ENCODE data around the gene TBL3. TPM values are rescaled to one million over a fixed set of nuclear protein-coding genes. Genes with fewer than 3 reads are reported as not detected.

Gene TBL3
- polyA plus RNA-seq, 1 donor from 2014 or later, result 21.4 TPM

- no peak overlapping the region for H3K9ac ChIP-seq (ENCODE audit: low read length)
These were observed 20.3 kb downstream of the TBL3 start for GRCh38 chr16:1991948-1992703.

DNA sequence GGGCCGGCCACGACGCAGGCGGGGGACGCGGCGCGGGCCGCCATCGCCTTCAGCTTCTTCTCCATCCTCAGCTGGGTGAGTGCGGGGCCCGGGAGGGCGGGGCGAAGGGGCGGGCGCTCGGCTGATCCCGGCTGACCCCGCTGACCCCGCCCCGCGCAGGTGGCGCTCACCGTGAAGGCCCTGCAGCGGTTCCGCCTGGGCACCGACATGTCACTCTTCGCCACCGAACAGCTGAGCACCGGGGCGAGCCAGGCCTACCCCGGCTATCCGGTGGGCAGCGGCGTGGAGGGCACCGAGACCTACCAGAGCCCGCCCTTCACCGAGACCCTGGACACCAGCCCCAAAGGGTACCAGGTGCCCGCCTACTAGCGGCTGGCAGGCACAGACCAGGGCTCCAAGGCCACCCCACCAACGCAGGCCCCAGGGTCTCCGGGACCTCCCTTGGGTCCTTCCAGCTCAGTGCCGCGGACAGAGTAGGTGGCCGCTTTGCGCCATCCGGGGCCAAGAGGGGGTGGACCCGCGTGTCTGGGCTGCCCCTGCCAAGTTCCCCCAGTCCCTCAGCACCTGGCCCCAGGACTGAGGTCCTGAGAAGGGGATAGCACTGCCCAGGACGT lies 21.0 kb downstream of the TBL3 start:
- no peaks in the 10 kb centered on the region for H3K9me3 ChIP-seq (ENCODE audit: low read length)
- H2AFZ ChIP-seq (ENCODE audit: low read depth, low read length), result no peak overlapping the region
- no peaks in the 10 kb centered on the region for H3K9me2 ChIP-seq (ENCODE audit: insufficient read depth, low read length)
- H3K27me3 ChIP-seq (ENCODE audit: insufficient read depth, low read depth, low read length), result peaks cover 21% of the 10 kb centered on the region
- H3K36me3 ChIP-seq (ENCODE audit: insufficient read depth, low read length), result no peaks in the 10 kb centered on the region
- TF ChIP-seq EZH2 (IDR thresholded peaks at IDR 0.05; ENCODE audit: borderline replicate concordance, insufficient read depth, low read length, poor library complexity, severe bottlenecking) (no peak), RAD21 (conservative IDR thresholded peaks at IDR 0.05) (no peak), TAF1 (IDR thresholded peaks at IDR 0.05; ENCODE audit: low read depth) (no peak), POLR2AphosphoS5 (IDR thresholded peaks at IDR 0.05) (no peak)
- TF ChIP-seq, protein P1, sequence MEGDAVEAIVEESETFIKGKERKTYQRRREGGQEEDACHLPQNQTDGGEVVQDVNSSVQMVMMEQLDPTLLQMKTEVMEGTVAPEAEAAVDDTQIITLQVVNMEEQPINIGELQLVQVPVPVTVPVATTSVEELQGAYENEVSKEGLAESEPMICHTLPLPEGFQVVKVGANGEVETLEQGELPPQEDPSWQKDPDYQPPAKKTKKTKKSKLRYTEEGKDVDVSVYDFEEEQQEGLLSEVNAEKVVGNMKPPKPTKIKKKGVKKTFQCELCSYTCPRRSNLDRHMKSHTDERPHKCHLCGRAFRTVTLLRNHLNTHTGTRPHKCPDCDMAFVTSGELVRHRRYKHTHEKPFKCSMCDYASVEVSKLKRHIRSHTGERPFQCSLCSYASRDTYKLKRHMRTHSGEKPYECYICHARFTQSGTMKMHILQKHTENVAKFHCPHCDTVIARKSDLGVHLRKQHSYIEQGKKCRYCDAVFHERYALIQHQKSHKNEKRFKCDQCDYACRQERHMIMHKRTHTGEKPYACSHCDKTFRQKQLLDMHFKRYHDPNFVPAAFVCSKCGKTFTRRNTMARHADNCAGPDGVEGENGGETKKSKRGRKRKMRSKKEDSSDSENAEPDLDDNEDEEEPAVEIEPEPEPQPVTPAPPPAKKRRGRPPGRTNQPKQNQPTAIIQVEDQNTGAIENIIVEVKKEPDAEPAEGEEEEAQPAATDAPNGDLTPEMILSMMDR (IDR thresholded peaks at IDR 0.05; ENCODE audit: poor library complexity, severe bottlenecking), result no peak
- no peak overlapping the region for H3K9ac ChIP-seq (ENCODE audit: low read length)
- H4K20me1 ChIP-seq (ENCODE audit: insufficient read depth), result no peaks in the 10 kb centered on the region
- no peak overlapping the region for H3K27ac ChIP-seq (ENCODE audit: low read length)
- H3K79me2 ChIP-seq (replicated peaks; ENCODE audit: insufficient read depth, low read length), result no peaks in the 10 kb centered on the region
- H3K4me2 ChIP-seq (ENCODE audit: low read length), result no peak overlapping the region
- H3F3A ChIP-seq (ENCODE audit: insufficient read depth, low read length, poor library complexity, severe bottlenecking), result no peaks in the 10 kb centered on the region
- H3K4me3 ChIP-seq (ENCODE audit: low read length), result peak overlapping the region; percentile 31

More at GRCh38 chr16:1991948-1992703, 20.3 kb downstream of the TBL3 start:
- peaks cover 21% of the 10 kb centered on the region for H3K27me3 ChIP-seq (ENCODE audit: insufficient read depth, low read depth, low read length)
- no peaks in the 10 kb centered on the region for H3F3A ChIP-seq (ENCODE audit: insufficient read depth, low read length, poor library complexity, severe bottlenecking)
- no peaks in the 10 kb centered on the region for H3K9me3 ChIP-seq (ENCODE audit: low read length)
- H3K4me3 ChIP-seq (ENCODE audit: low read length), result peak overlapping the region; percentile 88
- no peak overlapping the region for H3K4me2 ChIP-seq (ENCODE audit: low read length)
- no peaks in the 10 kb centered on the region for H3K9me2 ChIP-seq (ENCODE audit: insufficient read depth, low read length)
- no peaks in the 10 kb centered on the region for H3K36me3 ChIP-seq (ENCODE audit: insufficient read depth, low read length)
- no peaks in the 10 kb centered on the region for H3K79me2 ChIP-seq (replicated peaks; ENCODE audit: insufficient read depth, low read length)
- H2AFZ ChIP-seq (ENCODE audit: low read depth, low read length), result no peak overlapping the region
- no peak overlapping the region for H3K27ac ChIP-seq (ENCODE audit: low read length)
- H4K20me1 ChIP-seq (ENCODE audit: insufficient read depth), result no peaks in the 10 kb centered on the region
- TF ChIP-seq, protein P1 (IDR thresholded peaks at IDR 0.05; ENCODE audit: poor library complexity, severe bottlenecking), result peak; percentile 10
- no peak for TF ChIP-seq SMC3 (conservative IDR thresholded peaks at IDR 0.05; ENCODE audit: poor library complexity)

DNA sequence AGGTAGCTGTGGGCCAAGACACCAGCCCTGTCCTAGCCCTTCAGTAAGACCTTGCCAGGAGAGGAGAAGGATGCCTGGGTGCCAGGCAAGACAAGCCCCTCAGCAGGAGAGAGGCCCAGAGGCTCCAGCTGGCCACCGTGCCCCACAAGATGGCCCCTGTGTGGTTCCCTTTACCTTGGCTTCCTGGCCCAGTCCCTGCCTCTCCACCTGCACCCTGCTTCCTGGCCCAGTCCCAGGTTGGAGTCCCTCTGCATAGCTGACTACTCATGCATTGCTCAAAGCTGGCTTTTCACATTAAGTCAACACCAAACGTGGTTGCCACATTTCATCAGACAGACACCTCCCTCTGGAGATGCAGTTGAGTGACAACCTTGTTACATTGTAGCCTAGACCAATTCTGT lies 21.9 kb downstream of the TBL3 start:
- no peaks in the 10 kb centered on the region for H3K36me3 ChIP-seq (ENCODE audit: insufficient read depth, low read length)

More for the DNA sequence above, 21.9 kb downstream of the TBL3 start:
- Histone ChIP-seq H3K9ac (ENCODE audit: low read length) (no peak overlapping the region), H4K20me1 (ENCODE audit: insufficient read depth) (no peaks in the 10 kb centered on the region), H3K9me3 (ENCODE audit: low read length) (no peaks in the 10 kb centered on the region), H3K79me2 (replicated peaks; ENCODE audit: insufficient read depth, low read length) (no peaks in the 10 kb centered on the region), H3K27ac (ENCODE audit: low read length) (no peak overlapping the region), H2AFZ (ENCODE audit: low read depth, low read length) (no peak overlapping the region), H3K9me2 (ENCODE audit: insufficient read depth, low read length) (no peaks in the 10 kb centered on the region), H3K4me2 (ENCODE audit: low read length) (no peak overlapping the region), H3K27me3 (ENCODE audit: insufficient read depth, low read depth, low read length) (peaks cover 21% of the 10 kb centered on the region), H3K4me3 (ENCODE audit: low read length) (no peak overlapping the region), H3F3A (ENCODE audit: insufficient read depth, low read length, poor library complexity, severe bottlenecking) (no peaks in the 10 kb centered on the region)
- TF ChIP-seq, protein P1 (IDR thresholded peaks at IDR 0.05; ENCODE audit: poor library complexity, severe bottlenecking), result no peak
- TF ChIP-seq SMC3 (conservative IDR thresholded peaks at IDR 0.05; ENCODE audit: poor library complexity), result no peak
- no peak for TF ChIP-seq RAD21 (conservative IDR thresholded peaks at IDR 0.05)
- TF ChIP-seq REST (IDR thresholded peaks at IDR 0.05; ENCODE audit: borderline replicate concordance), result no peak
- TF ChIP-seq EZH2 (IDR thresholded peaks at IDR 0.05; ENCODE audit: borderline replicate concordance, insufficient read depth, low read length, poor library complexity, severe bottlenecking), result no peak

Data from neural cell (in vitro differentiated cells).